Progenitor cell of endocrine pancreas (in vitro differentiated cells): ENCODE measurements around the gene NUPR2. TPM values are rescaled to one million over a fixed set of nuclear protein-coding genes. Genes with fewer than 3 reads are reported as not detected.
"Not testable (repeated sequence)": the region's sequence is repeated elsewhere in the genome, so short reads cannot be mapped to it uniquely, and the experiment has no call there.

Experiments
- DNase-seq: peaks from one replicate; pipeline ENCODE4 v3.0.0; 2021; ENCODE audit warnings: low spot score; ENCODE audit not compliant: unreplicated experiment
- H3K27ac Mint-ChIP-seq: 2 replicates; pipeline ENCODE4 v1.8.0; 2021; ENCODE audit warnings: mild to moderate bottlenecking, moderate library complexity, mixed read lengths
- H3K27me3 Mint-ChIP-seq: 2 replicates; pipeline ENCODE4 v1.8.0; 2021; ENCODE audit warnings: mixed read lengths
- H3K36me3 Mint-ChIP-seq: 2 replicates; pipeline ENCODE4 v1.8.0; 2022; ENCODE audit warnings: mixed read lengths; ENCODE audit not compliant: insufficient read depth
- H3K4me1 Mint-ChIP-seq: 2 replicates; pipeline ENCODE4 v1.8.0; 2021; ENCODE audit warnings: low read depth, mixed read lengths
- H3K4me3 Mint-ChIP-seq: 2 replicates; pipeline ENCODE4 v1.8.0; 2021; ENCODE audit warnings: low read depth, mild to moderate bottlenecking, moderate library complexity, mixed read lengths
- H3K9me3 Mint-ChIP-seq: 2 replicates; pipeline ENCODE4 v1.8.0; 2021; ENCODE audit warnings: low read depth, mixed read lengths
- total RNA-seq: library from RNA; stranded (reverse); gene quantifications from 2 replicates; pipeline ENCODE4 v1.2.1, GENCODE V29; 2021
- TF ChIP-seq, protein P1 (sequence below): fragments of 200-600 bp; sonication (generic); IDR thresholded peaks from one replicate; pipeline ENCODE4 v1.5.0; 2021; ENCODE audit warnings: antibody characterized with exemption, mild to moderate bottlenecking; ENCODE audit not compliant: unreplicated experiment

NUPR2 gene
- total RNA-seq, 1 donor from 2014 or later = not detected

- no peak within 1 kb of the TSS for H3K27ac Mint-ChIP-seq
- no peak within 1 kb of the TSS for H3K4me3 Mint-ChIP-seq
- H3K27me3 Mint-ChIP-seq = no peaks in the 10 kb centered on the region
- peaks cover 3% of the 10 kb centered on the region for H3K36me3 Mint-ChIP-seq
- H3K9me3 Mint-ChIP-seq = no peaks in the 10 kb centered on the region
- TF ChIP-seq, protein P1, sequence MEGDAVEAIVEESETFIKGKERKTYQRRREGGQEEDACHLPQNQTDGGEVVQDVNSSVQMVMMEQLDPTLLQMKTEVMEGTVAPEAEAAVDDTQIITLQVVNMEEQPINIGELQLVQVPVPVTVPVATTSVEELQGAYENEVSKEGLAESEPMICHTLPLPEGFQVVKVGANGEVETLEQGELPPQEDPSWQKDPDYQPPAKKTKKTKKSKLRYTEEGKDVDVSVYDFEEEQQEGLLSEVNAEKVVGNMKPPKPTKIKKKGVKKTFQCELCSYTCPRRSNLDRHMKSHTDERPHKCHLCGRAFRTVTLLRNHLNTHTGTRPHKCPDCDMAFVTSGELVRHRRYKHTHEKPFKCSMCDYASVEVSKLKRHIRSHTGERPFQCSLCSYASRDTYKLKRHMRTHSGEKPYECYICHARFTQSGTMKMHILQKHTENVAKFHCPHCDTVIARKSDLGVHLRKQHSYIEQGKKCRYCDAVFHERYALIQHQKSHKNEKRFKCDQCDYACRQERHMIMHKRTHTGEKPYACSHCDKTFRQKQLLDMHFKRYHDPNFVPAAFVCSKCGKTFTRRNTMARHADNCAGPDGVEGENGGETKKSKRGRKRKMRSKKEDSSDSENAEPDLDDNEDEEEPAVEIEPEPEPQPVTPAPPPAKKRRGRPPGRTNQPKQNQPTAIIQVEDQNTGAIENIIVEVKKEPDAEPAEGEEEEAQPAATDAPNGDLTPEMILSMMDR = peak; percentile 20
- H3K4me1 Mint-ChIP-seq = no peaks in the 10 kb centered on the region
- DNase-seq = no peak
Observed at GRCh38 chr7:56092789-56093531, 23.3 kb downstream of the NUPR2 start, which contains the start of gene PHKG1. Gene PHKG1 (minus strand): TSS chr7:56092952. CDS start chr7:56088941, 4,011 bp downstream.

DNA sequence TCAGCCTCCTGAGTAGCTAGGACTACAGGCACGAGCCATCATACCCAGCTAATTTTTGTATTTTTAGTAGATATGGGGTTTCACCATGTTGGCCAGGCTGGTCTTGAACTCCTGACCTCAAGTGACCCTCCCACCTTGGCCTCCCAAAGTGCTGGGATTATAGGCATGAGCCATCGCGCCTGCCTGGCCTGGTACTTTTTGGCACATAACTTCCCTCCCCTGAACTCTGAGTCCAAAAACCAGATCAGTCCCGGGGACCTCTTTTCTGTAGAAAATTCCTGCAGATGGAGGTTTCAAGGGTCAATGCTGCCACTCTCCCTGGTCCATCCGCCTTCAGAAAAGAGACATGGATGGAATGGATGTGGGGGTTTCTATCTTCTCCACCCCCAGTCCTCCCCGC is 23.8 kb downstream of the NUPR2 start:
- not testable (repeated sequence) for H3K4me3 Mint-ChIP-seq, H3K27ac Mint-ChIP-seq, DNase-seq, H3K27me3 Mint-ChIP-seq, H3K9me3 Mint-ChIP-seq, H3K36me3 Mint-ChIP-seq, H3K4me1 Mint-ChIP-seq

DNA sequence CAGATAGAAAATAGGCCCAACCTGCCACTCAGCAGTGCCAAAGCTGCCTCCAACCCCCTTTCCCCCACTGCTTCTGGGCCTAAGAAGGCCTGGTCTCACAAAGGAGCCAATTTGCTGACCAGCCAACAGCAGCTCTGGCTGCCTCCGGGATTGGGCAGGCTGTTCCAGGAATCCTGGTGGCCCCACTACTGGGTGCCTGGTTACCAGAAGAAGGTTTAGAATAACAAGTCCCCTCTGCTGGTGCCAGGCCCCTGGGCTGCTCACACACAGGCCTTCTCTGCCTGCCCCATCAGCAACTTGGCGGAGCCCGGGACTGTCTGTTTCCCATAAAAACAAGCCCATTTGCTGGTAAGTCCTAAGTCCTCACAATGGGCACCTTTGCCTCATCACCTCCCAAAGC is 24.6 kb downstream of the NUPR2 start:
- DNase-seq = no peak
- Mint-ChIP-seq H3K4me3 (no peak overlapping the region), H3K9me3 (no peaks in the 10 kb centered on the region), H3K27ac (no peak overlapping the region), H3K4me1 (no peaks in the 10 kb centered on the region), H3K27me3 (no peaks in the 10 kb centered on the region), H3K36me3 (peaks cover 3% of the 10 kb centered on the region)
- TF ChIP-seq, protein P1 = no peak

DNA sequence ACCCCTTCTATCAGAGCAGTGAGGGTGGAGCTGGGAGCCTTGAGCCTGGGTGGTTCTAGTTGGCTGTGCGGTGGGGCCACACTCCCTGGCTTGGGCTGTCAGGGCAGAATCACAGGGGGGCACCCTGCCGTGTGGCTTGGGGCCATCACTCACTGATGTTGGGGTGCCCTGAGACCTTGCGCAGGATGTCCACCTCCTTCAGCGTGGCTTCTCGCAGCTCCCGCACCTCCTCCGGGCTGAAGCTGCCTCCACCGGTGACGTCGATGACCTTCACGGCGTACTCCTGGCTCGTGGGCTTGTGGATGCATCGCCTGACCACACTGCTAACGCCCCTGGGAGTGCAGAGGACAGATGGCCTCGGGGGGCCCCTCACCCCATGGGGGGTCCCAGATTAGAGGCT is 28.8 kb downstream of the NUPR2 start:
- no peak for DNase-seq
- H3K27ac Mint-ChIP-seq = no peak overlapping the region
- no peaks in the 10 kb centered on the region for H3K4me1 Mint-ChIP-seq
- H3K9me3 Mint-ChIP-seq = no peaks in the 10 kb centered on the region
- no peak overlapping the region for H3K4me3 Mint-ChIP-seq
- TF ChIP-seq, protein P1 = no peak
- peaks cover 3% of the 10 kb centered on the region for H3K36me3 Mint-ChIP-seq
- no peaks in the 10 kb centered on the region for H3K27me3 Mint-ChIP-seq

DNA sequence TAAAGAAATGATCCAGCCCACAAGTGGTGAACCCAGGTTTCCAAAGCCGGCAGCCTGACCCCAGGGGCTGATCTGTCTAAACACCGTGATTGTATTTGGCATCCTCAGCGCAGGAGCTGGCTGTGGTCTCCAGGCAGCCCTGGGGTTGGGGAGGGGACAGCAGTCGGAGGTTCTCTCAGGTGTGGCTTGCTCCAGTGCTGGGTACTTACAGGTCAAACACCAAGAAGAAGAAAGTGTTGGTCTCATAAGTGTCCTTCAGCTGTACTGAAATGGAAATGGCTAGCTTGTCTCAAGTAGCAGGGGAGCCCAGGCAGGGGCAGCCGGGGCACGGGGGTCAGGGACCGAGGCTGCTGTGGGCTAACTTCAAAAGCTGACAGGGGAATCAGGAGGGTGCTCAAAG is 29.5 kb downstream of the NUPR2 start:
- no peak overlapping the region for H3K4me3 Mint-ChIP-seq
- no peaks in the 10 kb centered on the region for H3K9me3 Mint-ChIP-seq
- H3K4me1 Mint-ChIP-seq = no peaks in the 10 kb centered on the region
- TF ChIP-seq, protein P1 = no peak
- no peaks in the 10 kb centered on the region for H3K27me3 Mint-ChIP-seq
- DNase-seq = no peak
- H3K27ac Mint-ChIP-seq = no peak overlapping the region
- H3K36me3 Mint-ChIP-seq = peaks cover 3% of the 10 kb centered on the region
